Measurements from ENCODE around the gene MPP1.

DNA sequence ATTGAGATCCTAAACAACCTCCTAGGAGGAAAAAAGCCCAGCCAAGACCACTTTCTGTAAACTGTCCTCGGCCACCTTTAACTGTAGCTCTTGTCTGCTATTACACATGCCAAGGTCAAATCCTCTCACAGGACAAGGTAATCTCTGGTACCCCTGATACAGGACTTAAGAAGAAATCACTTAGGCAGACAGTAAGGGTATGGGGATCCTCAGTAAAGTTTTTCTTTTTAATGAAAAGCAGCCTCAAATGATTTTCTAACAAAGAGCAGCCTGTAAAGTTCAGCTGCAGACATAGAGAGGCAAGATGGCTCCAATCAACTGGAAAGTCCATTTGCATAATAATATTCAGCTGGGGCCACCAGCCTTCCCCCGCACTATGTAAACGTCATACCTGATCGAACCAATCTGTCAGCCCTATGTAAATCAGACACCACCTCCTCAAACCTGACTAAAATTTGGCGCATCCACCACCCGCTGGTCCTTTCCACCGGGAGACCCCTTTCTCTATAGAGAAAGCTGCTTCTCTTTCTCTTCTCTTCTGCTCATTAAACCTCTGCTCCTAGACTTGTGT, 14.6 kb upstream of the MPP1 start:
- TF ChIP-seq, protein P1, sequence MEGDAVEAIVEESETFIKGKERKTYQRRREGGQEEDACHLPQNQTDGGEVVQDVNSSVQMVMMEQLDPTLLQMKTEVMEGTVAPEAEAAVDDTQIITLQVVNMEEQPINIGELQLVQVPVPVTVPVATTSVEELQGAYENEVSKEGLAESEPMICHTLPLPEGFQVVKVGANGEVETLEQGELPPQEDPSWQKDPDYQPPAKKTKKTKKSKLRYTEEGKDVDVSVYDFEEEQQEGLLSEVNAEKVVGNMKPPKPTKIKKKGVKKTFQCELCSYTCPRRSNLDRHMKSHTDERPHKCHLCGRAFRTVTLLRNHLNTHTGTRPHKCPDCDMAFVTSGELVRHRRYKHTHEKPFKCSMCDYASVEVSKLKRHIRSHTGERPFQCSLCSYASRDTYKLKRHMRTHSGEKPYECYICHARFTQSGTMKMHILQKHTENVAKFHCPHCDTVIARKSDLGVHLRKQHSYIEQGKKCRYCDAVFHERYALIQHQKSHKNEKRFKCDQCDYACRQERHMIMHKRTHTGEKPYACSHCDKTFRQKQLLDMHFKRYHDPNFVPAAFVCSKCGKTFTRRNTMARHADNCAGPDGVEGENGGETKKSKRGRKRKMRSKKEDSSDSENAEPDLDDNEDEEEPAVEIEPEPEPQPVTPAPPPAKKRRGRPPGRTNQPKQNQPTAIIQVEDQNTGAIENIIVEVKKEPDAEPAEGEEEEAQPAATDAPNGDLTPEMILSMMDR (conservative IDR thresholded peaks at IDR 0.05; ENCODE audit: low read length), result no peak
- TF ChIP-seq EZH2phosphoT487 (IDR thresholded peaks at IDR 0.05; ENCODE audit: borderline replicate concordance), result no peak

Data from Loucy (cell line).